GM23248 (cell line): ENCODE measurements around the gene PSMC3. TPM values are rescaled to one million over a fixed set of nuclear protein-coding genes. Genes with fewer than 3 reads are reported as not detected.

Experiments used
- DNase-seq: peaks from one replicate; pipeline ENCODE4 v3.0.0-alpha.2; 2015
- H2AFZ ChIP-seq: fragments of 200-600 bp; sonication (generic); 2 replicates; pipeline ENCODE4 v1.6.1; 2016; ENCODE audit warnings: antibody characterized with exemption
- H3F3A ChIP-seq: fragments of 200-600 bp; sonication (generic); 2 replicates; pipeline ENCODE4 v1.6.1; 2016; ENCODE audit warnings: mild to moderate bottlenecking, antibody characterized with exemption, mixed run types; ENCODE audit not compliant: insufficient read depth
- H3K27ac ChIP-seq: fragments of 200-600 bp; sonication (generic); 2 replicates; pipeline ENCODE4 v1.5.1; 2016; ENCODE audit warnings: mild to moderate bottlenecking
- H3K27me3 ChIP-seq: fragments of 200-600 bp; sonication (generic); replicated peaks from 2 replicates; pipeline ENCODE4 v1.6.1; 2016; ENCODE audit warnings: mild to moderate bottlenecking; ENCODE audit not compliant: insufficient read depth
- H3K36me3 ChIP-seq: fragments of 200-600 bp; sonication (generic); 2 replicates; pipeline ENCODE4 v1.6.1; 2016; ENCODE audit warnings: low read depth, mild to moderate bottlenecking
- H3K4me1 ChIP-seq: fragments of 200-600 bp; sonication (generic); 2 replicates; pipeline ENCODE4 v1.6.1; 2016; ENCODE audit warnings: mild to moderate bottlenecking; ENCODE audit not compliant: insufficient read depth
- H3K4me2 ChIP-seq: fragments of 200-600 bp; sonication (generic); one replicate; pipeline ENCODE4 v1.6.1; 2016; ENCODE audit warnings: mild to moderate bottlenecking; ENCODE audit not compliant: unreplicated experiment
- H3K4me3 ChIP-seq: fragments of 200-600 bp; sonication (generic); 2 replicates; pipeline ENCODE4 v1.5.1; 2016; ENCODE audit warnings: mild to moderate bottlenecking
- H3K79me2 ChIP-seq: fragments of 200-600 bp; sonication (generic); 2 replicates; pipeline ENCODE4 v1.6.1; 2016; ENCODE audit warnings: mild to moderate bottlenecking; ENCODE audit not compliant: insufficient read depth
- H3K9ac ChIP-seq: fragments of 200-600 bp; sonication (generic); 2 replicates; pipeline ENCODE4 v1.6.1; 2016; ENCODE audit warnings: mild to moderate bottlenecking
- H3K9me2 ChIP-seq: fragments of 200-600 bp; sonication (generic); 2 replicates; pipeline ENCODE4 v1.6.1; 2016; ENCODE audit warnings: mixed run types, mild to moderate bottlenecking, moderate library complexity; ENCODE audit not compliant: insufficient read depth
- H3K9me3 ChIP-seq: fragments of 200-600 bp; sonication (generic); one replicate; pipeline ENCODE4 v1.6.1; 2017; ENCODE audit warnings: low read depth
- H4K20me1 ChIP-seq: fragments of 200-600 bp; sonication (generic); 2 replicates; pipeline ENCODE4 v1.6.0; 2016; ENCODE audit not compliant: insufficient read depth
- EZH2 ChIP-seq: fragments of 200-600 bp; sonication (generic); IDR thresholded peaks from 2 replicates; pipeline ENCODE4 v1.6.1; 2018; ENCODE audit warnings: antibody characterized with exemption, mild to moderate bottlenecking; ENCODE audit not compliant: insufficient read depth, poor library complexity, severe bottlenecking
- EZH2phosphoT487 ChIP-seq: fragments of 200-600 bp; sonication (generic); IDR thresholded peaks from 2 replicates; pipeline ENCODE4 v1.6.1; 2018; ENCODE audit warnings: antibody characterized with exemption, moderate library complexity, mild to moderate bottlenecking, low read depth; ENCODE audit not compliant: insufficient read depth
- WGBS, 2 experiments: methylation state at CpG; one replicate each; pipeline ENCODE4 v1.1.6; 2015 to 2017; ENCODE audit warnings: low lambda C conversion rate in 2 of 2, low coverage in 1 of 2; ENCODE audit errors: missing lambda C conversion rate in 2 of 2; 5-methylcytosine and 5-hydroxymethylcytosine counted together
- in situ Hi-C: fragments of 300-500 bp; cut with MboI; formaldehyde crosslinking; loops from 2 replicates; pipeline ENCODE4 v1.15.0; 2020
- polyA plus RNA-seq: library from polyadenylated mRNA; unstranded; fragments of >200 nt; fragmentation: Nextera tagmentation; extraction: Ambion mirVana; gene quantifications from 2 replicates; pipeline ENCODE4 v1.2.1, GENCODE V29; 2016
- total RNA-seq: library from RNA; depleted of rRNA; stranded (reverse); fragments of >200 nt; shearing (Covaris generic); gene quantifications from 2 replicates; pipeline ENCODE4 v1.2.3, GENCODE V29; 2014

Gene PSMC3
- total and polyA plus RNA-seq, 2 experiments from 2014 or later: 151 to 212 TPM

GRCh38 chr11:47391711-47392432, 34.4 kb downstream of the PSMC3 start:
- WGBS, 2 experiments: 96 to 98% methylated on average over 15 to 16 of the region's 16 CpGs
- DNase-seq: no peak
- in situ Hi-C loops: no loop called here

GRCh38 chr11:47391077-47391583, 35.1 kb downstream of the PSMC3 start:
- Histone ChIP-seq H3K9ac (no peak overlapping the region), H3K4me2 (no peak overlapping the region), H3K4me1 (no peaks in the 10 kb centered on the region; the same call in 1 of the 2 replicates), H3K27ac (no peak overlapping the region), H3K36me3 (no peaks in the 10 kb centered on the region), H3K4me3 (no peak overlapping the region), H3F3A (no peaks in the 10 kb centered on the region), H3K9me2 (no peaks in the 10 kb centered on the region), H3K79me2 (no peaks in the 10 kb centered on the region), H3K27me3 (no peaks in the 10 kb centered on the region), H2AFZ (no peak overlapping the region), H3K9me3 (no peaks in the 10 kb centered on the region), H4K20me1 (no peaks in the 10 kb centered on the region)
- TF ChIP-seq EZH2 (no peak), EZH2phosphoT487 (no peak)
- in situ Hi-C loops: no loop called here
- WGBS, 2 experiments: 80 to 83% methylated on average over 9 to 11 of the region's 11 CpGs
- DNase-seq: no peak

More at GRCh38 chr11:47391711-47392432, 34.4 kb downstream of the PSMC3 start:
- no peak overlapping the region for H3K4me3 ChIP-seq
- H3K79me2 ChIP-seq: no peaks in the 10 kb centered on the region
- no peaks in the 10 kb centered on the region for H3K9me3 ChIP-seq
- H3F3A ChIP-seq: no peaks in the 10 kb centered on the region
- H3K9ac ChIP-seq: no peak overlapping the region
- no peaks in the 10 kb centered on the region for H3K27me3 ChIP-seq
- H2AFZ ChIP-seq: no peak overlapping the region
- no peak for TF ChIP-seq EZH2
- no peak for TF ChIP-seq EZH2phosphoT487
- no peaks in the 10 kb centered on the region; the same call in 1 of the 2 replicates for H3K4me1 ChIP-seq
- H3K4me2 ChIP-seq: no peak overlapping the region
- H3K27ac ChIP-seq: no peak overlapping the region
- H3K36me3 ChIP-seq: no peaks in the 10 kb centered on the region
- H4K20me1 ChIP-seq: no peaks in the 10 kb centered on the region
- H3K9me2 ChIP-seq: no peaks in the 10 kb centered on the region

GRCh38 chr11:47390422-47390760, 35.8 kb downstream of the PSMC3 start:
- TF ChIP-seq EZH2 (no peak), EZH2phosphoT487 (no peak)
- DNase-seq: no peak
- Histone ChIP-seq H3F3A (no peaks in the 10 kb centered on the region), H3K36me3 (no peaks in the 10 kb centered on the region), H4K20me1 (no peaks in the 10 kb centered on the region), H3K9me3 (no peaks in the 10 kb centered on the region), H2AFZ (no peak overlapping the region), H3K9ac (no peak overlapping the region), H3K27me3 (no peaks in the 10 kb centered on the region), H3K4me2 (no peak overlapping the region), H3K9me2 (no peaks in the 10 kb centered on the region), H3K4me3 (no peak overlapping the region), H3K4me1 (no peaks in the 10 kb centered on the region; the same call in 1 of the 2 replicates), H3K27ac (no peak overlapping the region), H3K79me2 (no peaks in the 10 kb centered on the region)
- WGBS, 2 experiments: 90 to 94% methylated on average over 6 of the region's 6 CpGs
- in situ Hi-C loops: no loop called here

- Histone ChIP-seq H3K4me1 (no peaks in the 10 kb centered on the region; the same call in 1 of the 2 replicates), H3K9me3 (no peaks in the 10 kb centered on the region), H3K36me3 (no peaks in the 10 kb centered on the region), H3K27me3 (no peaks in the 10 kb centered on the region), H3K9me2 (no peaks in the 10 kb centered on the region), H3F3A (no peaks in the 10 kb centered on the region), H2AFZ (no peak overlapping the region), H3K79me2 (no peaks in the 10 kb centered on the region), H3K4me3 (no peak overlapping the region), H3K4me2 (no peak overlapping the region), H3K27ac (no peak overlapping the region), H4K20me1 (no peaks in the 10 kb centered on the region), H3K9ac (no peak overlapping the region)
- DNase-seq: no peak
- TF ChIP-seq EZH2: no peak
- no peak for TF ChIP-seq EZH2phosphoT487
- 85 to 86% methylated on average over 10 to 17 of the region's 17 CpGs for WGBS, 2 experiments
- in situ Hi-C loops: no loop called here
Measured at GRCh38 chr11:47389577-47390421, 36.4 kb downstream of the PSMC3 start.
